Bone marrow (tissue), 2 donors: ENCODE results near the gene TMEM132D.

Experiments used
- DNase-seq, 2 donors: peaks; one replicate each; lab custom pipeline; 2025; lab: John Stamatoyannopoulos, UW

Gene TMEM132D

GRCh38 chr12:129101404-129101803, 802.4 kb downstream of the TMEM132D start:
- DNase-seq: no peak

DNA sequence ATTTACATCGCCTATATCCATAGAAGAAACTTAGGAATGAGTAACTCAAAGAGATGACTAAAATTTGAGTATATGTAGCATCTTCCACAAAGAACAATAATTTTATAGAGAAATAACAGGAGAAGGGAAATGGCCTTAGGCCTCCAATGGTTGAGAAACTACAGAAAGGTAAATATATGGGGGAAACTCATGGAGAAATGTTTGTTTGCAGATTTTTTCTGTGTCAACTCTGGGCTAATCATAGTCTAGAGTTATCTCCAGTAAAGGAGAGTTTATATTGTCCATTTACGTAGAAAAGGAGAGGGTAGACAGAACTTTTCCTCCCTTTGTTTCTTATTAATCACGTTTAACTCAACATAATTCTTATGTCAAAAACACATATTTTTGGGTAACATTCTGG, 806.4 kb downstream of the TMEM132D start:
- DNase-seq: no peak

GRCh38 chr12:129096968-129097367, 806.9 kb downstream of the TMEM132D start:
- no peak for DNase-seq

- DNase-seq: no peak
Measured at GRCh38 chr12:129096184-129096583, 807.6 kb downstream of the TMEM132D start.

- no peak for DNase-seq
Measured at GRCh38 chr12:129089576-129089975, 814.2 kb downstream of the TMEM132D start.

- DNase-seq: no peak
Measured at GRCh38 chr12:129084875-129085826, 818.7 kb downstream of the TMEM132D start.

DNA sequence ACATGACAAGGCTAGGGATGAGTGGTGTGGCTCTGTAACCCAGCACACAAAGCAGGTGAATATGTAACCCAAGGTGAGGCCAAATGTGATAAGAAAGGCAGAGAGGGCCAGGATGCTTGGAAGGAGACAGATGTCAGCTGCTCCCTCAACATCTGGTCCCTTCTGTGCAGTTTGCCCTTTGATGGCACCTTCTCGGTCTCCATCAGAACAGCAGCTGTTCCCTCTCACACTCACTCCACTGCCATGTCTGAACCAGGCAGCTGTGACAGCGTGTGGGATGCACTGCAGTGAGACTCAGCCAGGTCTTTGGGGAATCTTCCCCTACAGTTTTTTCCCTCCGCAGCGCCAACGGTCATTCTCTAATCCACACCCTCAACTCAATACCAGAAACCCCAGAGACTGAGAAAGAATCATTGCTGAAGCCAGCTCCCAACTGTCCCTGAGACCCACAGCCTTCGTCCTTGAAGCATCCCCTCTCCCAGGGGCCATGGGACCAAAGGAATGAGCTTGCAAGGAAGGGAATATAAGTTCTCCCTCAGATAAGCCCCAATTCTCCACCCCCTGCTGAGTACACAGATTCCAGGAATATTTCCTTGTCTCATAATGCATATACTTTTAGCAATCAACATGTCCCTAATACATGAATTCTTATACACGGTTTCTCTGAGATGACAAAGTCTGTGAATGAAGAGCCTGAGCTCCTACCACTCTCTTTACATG, 820.5 kb downstream of the TMEM132D start:
- no peak for DNase-seq

DNA sequence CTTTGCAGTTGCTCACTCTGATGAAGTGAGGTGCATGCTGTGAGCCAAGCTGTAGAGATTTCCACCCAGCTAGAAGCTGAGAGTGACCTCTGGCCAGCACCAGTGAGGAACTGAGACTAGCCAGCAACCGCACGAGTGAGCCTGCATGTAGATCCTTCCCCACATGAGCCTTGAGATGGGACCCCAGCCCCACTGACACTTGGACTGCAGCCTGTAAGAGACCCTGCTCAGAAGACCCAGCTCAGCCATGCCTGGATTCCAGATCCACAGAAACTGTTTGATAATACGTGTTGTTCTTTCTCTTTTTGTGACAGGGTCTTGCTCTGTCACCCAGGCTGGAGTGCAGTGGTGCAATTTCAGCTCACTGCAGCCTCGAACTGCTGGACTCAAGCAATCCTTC, 821.4 kb downstream of the TMEM132D start:
- DNase-seq: no peak

DNA sequence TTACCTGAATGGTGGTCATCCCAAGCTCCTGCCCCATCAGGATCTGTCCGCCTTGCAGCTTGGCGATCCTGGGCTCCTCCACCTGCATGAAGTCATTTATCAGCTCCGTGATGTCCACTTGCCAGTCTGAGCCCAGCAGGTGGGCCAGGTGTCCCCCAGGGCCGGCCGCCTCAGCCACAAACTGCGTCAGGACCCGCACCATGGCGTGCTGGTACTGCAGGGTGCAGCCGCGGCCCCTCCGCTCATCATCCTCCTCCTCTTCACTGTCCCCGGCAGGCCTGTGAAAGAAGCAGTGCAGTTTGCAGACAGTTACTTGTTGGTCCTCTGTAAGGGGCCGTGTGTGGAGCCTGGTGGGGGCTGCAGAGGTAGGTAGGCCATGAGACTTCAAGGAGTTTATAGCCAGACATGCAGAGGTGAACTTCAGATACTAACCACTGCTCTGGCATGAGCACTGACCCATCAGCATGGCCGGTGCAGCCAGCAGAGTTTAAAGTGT, 822.0 kb downstream of the TMEM132D start:
- no peak for DNase-seq

DNA sequence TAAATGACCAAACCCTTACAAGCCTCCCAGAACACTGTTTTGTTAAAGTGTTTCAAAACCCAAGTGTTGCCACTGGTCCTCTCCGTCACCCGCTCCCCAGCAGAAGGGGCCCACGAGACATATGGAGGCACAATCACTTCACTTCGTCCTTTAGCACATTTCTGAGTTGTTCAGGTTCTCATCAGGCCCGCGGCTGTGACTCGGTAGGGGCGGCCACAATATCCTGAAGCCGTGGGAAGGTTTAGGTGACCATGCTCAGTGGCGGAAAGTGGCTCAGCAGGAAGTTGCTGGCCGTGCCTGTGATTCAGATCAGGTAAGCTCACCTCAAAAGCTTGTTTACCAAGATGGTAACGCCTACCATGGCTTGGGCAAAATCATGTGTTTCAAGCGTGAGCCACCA, 823.0 kb downstream of the TMEM132D start:
- no peak for DNase-seq

- no peak for DNase-seq
Measured at GRCh38 chr12:129080391-129080790, 823.4 kb downstream of the TMEM132D start.

GRCh38 chr12:129079719-129080118, 824.1 kb downstream of the TMEM132D start:
- DNase-seq: no peak

GRCh38 chr12:129076441-129077320, 827.1 kb downstream of the TMEM132D start:
- no peak for DNase-seq

DNA sequence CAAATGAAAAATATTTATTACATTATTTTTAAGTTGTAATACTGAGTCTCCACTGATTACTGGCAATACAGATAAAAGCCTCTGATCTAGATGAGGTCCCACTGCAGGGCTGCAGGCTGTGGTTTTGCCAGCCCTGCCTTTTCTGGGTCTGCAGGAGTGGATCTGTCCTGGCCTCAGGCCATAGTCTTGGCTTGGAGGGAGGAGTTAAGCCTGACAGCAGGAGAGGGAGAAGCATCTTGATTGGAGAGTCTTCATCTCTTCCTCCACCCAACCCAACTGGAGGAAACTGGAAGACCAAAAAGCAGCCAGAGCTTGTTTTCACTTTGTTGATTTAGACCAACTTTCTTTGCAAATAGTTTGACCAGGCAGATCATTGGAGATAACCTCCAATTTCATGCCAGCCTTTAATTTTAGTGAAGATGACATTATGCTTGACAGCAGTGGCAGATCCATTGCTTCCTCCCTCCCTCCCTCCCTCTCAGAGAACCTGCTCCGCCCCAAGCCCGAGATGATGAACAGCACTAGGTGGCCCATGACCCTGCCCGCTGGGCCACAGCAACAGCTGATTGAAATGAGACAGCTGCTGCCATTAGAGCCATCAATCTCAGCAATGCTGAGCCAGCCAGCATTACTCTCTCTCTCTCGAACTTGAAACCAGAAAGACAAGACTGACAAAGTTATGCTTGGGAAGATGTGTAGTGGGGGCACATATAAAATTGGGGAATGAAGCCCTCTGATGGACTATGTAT, 828.2 kb downstream of the TMEM132D start:
- DNase-seq: no peak

GRCh38 chr12:129074379-129074778, 829.4 kb downstream of the TMEM132D start:
- DNase-seq: no peak

DNA sequence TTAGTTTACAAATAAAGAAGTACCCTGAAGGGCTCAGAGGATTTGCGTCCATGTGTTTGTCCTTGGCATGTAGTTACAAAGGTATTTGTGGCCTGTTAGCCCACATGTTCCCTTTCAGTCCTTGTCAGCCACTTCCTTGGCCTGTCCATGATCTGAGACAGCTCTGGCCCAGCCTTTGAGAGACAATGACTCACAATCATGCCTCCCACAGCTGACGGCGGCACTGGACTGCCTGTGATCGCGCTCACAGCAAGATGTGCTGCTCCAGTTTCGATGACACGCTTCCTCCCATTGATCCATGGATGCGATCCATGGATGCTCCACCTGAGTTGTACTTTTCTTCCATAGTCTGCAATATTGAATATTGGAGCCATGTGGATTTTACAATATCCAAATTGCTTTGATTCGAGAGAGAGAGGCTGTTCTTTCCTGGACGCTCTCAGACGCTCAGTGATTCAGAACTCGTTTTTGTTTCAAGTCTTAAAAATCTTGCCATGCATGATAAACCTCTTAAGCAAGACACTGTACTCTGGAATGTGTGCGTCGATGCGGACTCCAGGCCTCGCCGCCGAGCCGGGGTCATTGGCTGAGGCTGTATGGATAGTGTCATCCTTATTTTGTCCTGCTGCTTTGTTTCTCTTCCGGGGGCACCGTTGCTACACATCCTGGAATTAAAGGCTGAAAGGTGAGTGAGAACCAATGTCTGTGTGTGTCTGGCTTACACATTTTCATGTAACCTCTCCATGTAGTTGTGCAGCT, 830.5 kb downstream of the TMEM132D start:
- no peak for DNase-seq

DNA sequence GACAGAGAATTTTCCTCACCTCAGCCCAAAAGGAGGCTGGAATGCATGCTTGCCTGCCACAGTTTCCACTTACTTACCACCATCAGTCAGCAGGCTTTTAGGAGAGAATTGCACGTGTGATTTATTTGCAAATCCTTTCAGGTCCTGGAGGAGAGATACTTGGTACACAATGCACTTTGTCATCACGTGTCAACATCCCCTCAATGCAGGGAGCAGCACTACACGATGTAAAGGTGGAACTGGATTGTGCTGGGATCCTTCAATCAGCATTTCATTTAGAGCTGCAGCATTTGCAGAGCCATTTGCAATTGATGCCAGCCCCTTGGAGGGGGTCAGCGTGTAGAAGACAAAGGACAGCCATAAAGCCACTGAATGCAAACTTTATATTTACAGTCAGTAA, 832.5 kb downstream of the TMEM132D start:
- no peak for DNase-seq

DNA sequence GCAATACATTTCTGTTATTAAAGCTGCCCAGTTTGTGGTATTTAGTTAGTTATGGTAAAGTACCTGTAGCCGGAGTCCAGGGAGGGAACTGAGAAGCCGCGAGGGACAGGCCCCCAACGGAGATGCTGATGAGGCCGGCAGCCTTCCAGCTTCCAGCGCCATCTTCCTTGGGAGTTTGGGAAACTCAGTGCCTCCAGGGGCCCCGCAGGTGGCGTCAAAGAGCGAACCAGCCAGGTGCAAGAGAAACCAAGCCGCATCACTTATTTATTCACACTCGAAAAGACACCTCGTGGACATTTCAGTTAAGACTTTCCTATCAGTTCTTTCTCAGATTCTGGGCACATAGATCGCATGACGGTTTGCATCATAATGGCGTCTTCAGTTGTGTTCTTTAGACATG, 833.9 kb downstream of the TMEM132D start:
- no peak for DNase-seq

GRCh38 chr12:129068684-129069083, 835.1 kb downstream of the TMEM132D start:
- DNase-seq: no peak

GRCh38 chr12:129067491-129067890, 836.3 kb downstream of the TMEM132D start:
- no peak for DNase-seq
